HG03039 (cell line): ENCODE results near the gene FADS6.
"Not testable (repeated sequence)": the region's sequence is repeated elsewhere in the genome, so short reads cannot be mapped to it uniquely, and the experiment has no call there.

ENCODE experiments used
- ATAC-seq: cut with Tn5 transposase; IDR thresholded peaks from one replicate; pipeline ENCODE4 v1.9.1; 2021; ENCODE audit warnings: mild to moderate bottlenecking, moderate library complexity; ENCODE audit not compliant: unreplicated experiment

FADS6 gene

GRCh38 chr17:74870028-74870427 lies 23.4 kb downstream of the FADS6 start:
- not testable (repeated sequence) for ATAC-seq

DNA sequence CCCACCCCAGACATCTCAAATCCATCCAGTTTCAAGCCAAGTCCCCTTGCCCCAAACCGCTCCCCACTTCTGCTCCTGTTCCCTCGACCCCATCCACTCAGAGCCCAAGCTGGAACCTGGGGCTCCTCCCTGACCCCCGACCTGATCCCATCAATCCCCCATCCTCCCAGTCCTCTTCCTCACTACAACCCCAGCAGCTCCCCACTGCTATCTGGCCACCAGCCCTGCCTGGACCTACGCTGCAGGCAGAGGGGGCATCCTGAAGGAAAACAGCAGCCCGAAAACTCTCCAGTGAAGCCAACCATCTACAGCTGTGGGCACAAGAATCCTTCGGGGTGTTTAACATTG lies 24.6 kb downstream of the FADS6 start:
- ATAC-seq: no peak

- ATAC-seq: no peak
Observed at GRCh38 chr17:74868251-74868907, 25.1 kb downstream of the FADS6 start.

GRCh38 chr17:74866198-74866835 lies 27.1 kb downstream of the FADS6 start:
- ATAC-seq: no peak

DNA sequence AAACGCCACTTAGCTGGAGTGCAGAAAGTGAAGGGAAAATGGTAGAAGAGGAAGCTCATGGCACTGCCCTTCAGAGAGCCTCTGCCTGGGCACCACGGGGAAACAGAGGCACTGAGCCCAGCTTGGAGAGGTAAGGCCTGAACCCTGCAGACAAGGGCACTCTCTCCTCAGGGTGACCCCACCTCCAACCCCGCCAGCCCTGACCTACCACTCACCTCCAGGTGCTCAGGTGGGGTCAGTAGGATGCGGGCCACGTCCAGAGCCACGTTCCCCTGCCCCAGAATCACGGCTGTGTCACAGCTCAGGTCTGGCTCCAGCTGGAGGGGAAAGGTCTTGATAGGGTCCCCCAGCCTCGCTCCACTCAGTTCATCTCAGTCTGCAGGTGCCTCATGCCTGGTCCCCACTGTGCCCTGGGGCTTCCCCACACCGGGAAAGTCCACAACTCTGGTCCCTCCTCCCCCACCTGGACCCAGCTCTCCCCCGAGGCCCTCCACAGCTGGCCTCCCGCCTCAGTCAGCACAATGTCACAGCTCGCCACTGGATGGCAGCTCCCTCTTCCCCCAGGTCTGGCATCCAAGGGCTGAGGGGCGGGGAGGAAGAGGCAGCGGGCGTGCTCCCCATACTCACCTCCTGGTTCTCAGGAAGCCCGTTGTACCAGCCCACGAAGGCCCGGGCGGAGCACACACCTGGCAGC lies 27.8 kb downstream of the FADS6 start:
- no peak for ATAC-seq

DNA sequence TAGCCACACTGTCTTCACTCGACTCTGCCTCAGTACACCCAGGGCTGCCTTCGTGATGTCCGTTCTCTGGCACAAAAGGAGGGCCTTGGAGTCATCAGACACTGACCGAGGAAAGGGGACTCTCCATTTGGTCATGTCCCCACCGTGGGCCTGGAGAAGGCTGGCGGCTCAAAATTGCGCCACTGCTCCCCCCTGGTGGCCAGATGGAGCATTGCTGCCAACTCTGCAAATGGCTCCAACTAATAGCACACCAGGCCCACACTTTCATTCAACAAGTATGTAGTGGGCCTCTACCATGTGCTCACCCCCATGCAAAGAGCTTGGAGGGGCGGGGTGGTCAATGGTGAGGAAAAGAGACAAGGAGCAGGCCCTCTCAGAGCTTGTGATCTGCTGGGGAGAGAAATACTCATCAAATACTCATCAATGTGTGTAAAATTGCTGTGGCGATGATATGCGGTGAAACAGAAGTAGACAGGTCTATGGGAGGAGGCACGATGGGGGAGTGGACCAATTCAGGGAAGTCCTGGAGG lies 28.5 kb downstream of the FADS6 start:
- no peak for ATAC-seq

GRCh38 chr17:74864297-74864865 lies 29.1 kb downstream of the FADS6 start:
- no peak for ATAC-seq

DNA sequence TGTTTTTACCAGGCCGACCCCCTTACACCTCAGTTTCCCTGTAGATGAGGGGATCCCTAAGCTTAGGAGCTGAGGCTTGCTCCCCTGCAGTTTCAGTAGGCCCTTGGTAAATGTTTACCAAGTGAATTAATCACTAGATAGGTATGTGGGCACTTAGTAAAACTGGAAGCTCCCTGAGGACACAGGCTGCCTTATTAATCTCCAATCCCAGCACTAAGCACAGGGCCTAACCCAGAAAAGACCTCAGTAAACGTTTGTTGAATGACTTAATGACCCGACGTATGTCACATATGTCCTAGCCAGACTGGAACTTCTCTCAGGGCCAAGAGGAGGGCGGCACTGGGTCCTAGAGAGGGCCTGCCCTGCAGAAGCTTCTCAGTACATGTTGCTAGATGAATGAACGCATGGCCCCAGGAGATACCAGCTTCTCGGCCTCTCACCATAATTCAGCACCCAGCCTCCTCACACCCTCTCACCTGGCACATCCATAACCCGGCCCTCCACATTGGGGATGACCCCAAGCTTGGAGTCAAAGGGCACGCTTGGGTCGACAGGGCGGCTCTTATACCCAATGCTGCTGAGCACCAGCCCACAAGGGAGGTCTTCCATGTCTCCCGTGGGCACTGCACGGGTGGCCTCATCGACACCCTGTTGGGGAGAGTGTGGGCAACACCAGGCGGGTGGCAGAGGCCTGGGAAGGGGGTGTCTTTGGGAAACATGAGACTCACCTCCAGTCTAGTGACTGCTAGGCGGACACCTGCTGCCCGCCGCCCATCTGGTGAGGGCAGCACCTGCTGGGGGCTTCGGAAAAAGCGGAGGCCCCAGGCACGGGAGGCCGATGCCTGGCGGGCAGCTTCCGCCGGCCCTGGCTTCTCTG lies 29.8 kb downstream of the FADS6 start:
- ATAC-seq: no peak

DNA sequence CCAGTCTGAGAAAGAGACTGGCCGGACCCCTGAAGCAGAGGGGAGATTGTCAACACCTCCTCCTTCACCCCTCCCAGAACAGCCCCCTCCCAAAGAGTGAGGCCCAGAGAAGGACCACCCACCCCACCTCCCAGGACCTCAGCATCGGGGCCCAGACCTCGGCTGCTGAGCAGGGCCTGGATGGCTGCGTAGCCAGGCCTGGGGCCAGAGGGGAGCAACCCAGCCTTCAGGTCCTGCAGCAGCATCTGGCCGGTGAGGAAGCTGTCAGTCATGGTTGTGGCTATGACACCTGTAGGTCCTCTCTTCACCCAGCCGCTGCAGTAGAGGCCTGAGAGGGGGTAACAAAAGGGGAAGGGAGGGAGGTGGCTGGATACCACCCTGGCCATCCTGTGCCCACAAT lies 30.5 kb downstream of the FADS6 start:
- no peak for ATAC-seq

DNA sequence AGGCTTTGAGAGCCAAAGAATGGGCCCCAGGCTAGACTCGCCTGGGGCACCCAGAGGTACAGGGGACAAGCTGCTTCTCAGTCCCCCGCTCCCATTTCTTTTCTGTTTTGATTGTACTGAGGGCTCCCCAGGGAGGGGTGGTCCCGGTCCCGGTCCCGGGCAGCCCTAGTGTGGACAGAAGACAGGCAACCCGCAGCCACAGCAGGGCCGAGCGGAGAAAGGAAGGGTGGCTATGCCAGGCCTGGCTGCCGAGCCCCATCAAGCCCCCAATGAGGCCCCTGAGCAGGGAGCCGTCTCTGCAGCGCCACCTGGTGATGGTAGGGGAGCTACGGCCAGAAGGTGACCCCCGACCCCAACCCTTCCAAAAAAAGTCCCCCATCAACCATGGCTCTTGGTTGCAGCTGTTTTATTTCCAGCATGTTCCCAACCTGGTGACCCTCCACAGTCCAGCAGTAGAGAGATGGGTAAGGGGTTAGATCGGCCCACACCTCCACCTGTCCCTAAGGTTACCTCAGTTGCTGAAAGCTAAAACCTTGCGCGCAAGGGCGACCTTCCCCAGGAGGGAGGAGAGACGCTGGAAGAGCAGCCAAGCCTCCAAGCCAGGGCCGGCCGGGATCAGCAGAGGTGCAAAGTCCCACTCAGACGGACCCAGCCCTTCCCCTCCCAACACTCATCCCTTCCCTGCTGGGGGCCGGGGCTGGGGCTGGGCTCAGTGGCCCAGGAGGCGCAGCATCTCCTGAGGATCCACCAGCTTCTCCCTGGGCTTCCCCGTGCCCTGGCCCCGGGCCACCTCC lies 31.1 kb downstream of the FADS6 start:
- no peak for ATAC-seq

- ATAC-seq: no peak
Observed at GRCh38 chr17:74861662-74862107, 31.7 kb downstream of the FADS6 start.

DNA sequence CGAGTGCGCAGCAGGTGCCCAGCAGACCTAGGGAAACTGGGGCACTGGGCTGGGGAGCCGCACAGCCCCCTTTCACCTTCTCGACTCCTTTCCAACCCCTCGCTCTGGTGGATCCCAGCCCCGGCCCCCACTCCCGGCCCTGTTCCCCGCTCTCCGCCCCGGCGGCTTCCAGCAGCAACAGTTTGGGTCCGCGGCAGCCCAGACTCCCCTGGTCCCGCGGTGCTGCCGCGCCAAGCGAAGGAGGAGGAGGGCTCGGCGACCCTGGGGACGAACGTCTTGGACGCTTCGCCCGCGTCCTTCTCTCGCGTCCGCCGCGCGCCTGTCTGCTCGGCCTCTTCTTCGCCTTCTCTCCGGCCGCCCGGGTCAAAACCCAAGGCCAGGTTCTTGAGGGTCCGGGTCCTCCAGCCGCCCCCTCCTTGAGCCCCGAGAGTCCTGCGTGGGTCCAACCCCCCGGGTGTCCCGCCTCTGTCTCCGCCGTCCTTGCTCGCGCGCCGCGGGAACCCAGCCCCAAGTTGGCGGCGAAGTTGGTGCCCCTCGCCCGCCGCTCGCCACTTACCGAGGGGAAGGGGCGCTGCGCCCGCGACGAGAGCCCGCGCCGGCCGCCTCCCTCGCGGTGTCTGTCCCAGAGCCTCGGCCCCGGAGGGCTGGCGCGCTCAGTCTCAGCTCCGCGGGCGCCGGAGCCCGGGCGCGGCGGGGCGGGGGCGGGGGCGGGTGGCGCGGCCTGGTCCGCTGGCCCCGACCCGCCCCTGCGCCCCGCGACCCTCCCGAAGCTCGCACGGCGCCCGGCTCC lies 32.4 kb downstream of the FADS6 start:
- no peak for ATAC-seq

DNA sequence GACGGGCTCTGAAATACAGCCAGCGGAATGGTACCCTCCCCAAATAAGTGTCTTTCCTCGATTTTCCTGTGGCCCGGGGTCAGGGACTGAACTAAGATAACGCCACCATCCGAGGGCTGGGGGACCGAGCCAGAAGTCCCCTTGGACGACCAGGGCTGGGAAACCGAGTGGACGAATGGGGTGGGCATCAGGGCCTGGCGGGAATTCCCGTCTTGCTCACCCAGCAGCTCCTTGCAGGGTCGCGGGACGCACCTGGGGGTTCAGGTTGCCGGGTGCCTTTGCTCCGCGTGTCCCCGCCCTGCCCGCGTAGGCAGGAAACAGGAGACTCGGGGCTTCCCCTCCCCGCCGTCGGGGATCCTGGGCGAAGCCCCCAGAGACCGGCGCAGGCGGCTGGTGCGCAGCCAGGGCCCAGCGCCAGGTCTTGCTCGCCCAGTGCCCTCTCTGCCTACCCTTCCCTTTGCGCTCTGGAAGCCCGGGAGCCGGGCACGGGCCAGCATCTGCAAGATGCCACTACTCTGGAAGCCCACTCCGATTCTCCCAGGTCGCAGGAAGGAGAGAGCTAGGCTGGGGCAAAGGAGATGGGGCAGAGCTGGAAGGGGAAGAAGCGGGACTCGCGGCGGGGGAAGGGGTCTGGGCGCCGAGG lies 33.1 kb downstream of the FADS6 start:
- no peak for ATAC-seq

DNA sequence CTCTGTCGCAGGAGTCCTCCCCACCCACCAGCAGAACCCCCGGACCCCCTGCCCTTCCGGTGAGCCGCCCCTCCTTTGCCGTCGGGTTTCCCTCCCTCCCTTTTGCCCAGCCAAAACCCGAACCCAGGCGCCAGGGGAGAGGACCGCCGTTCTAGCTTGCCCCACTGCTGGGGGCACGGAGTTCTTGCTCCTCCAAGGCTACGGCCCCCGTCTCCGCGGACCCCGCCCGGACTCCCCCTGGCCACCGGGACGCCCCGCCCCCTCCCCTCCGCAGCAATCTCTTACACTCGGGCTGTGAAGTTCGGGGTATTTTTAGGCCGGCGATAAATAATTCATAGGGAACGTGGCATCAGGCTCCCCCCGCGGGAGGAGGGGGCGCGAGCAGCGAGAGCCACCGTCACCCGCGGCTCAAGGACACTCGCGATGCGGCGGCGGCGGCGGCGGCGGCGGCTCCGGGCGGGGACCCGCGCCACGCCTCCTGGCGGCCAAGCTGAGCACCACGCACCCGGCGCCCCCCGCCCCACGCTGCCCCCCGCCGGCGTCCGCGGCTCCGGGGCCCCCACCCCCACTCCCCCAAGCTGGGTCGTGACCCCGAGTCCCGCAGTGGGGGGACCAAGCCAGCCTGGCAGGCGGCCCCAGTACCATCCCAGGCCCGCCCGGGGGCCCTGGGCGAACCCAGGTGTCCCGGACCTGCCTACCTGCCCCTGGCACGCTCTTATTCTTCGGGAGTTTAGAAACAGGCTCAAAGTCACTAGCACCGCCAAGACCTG lies 33.8 kb downstream of the FADS6 start, which contains the start of gene GRIN2C:
Gene GRIN2C, minus strand, starts transcription at position 427 of the 770 bp plus-strand sequence. CDS start 4,793 bp downstream, outside the sequence.
- ATAC-seq: no peak

DNA sequence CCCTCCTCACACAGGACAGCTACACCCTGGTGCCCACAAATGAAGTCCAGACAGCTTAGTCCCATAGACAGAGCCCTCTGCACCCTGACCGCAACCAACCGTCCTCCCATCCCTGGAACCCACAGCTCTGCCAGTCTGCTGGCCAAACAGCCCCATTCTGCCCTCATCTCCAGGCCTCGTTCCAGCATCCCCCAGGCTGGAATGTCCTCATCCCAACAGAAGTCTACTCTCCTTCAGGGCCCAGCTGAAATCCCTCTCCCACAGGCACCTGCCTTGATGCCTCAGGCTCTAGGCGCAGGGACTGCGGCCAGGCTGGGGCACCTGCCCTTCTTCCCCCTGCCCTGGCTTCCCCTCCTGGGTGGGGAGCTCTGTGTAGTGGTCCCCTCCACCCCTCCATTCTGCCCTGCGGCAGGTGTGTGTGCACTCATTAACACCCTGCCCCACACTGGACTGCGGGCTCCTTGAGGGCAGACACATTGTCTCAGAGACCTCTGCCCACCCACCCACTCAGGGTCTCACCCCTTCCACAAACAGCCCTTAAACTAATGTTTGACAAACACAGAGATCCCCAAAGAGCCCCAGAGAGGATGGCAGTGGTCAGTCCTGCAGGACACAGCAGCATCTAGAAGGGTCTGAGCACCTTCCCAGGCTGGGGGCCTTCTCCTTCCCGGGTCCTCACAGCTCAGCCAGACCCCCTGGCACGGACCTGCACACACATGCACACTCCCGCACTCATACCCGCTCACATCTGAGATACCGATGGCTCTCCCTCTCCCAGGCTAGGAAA lies 34.6 kb downstream of the FADS6 start:
- ATAC-seq: no peak

GRCh38 chr17:74857191-74857590 lies 36.2 kb downstream of the FADS6 start:
- ATAC-seq: no peak

DNA sequence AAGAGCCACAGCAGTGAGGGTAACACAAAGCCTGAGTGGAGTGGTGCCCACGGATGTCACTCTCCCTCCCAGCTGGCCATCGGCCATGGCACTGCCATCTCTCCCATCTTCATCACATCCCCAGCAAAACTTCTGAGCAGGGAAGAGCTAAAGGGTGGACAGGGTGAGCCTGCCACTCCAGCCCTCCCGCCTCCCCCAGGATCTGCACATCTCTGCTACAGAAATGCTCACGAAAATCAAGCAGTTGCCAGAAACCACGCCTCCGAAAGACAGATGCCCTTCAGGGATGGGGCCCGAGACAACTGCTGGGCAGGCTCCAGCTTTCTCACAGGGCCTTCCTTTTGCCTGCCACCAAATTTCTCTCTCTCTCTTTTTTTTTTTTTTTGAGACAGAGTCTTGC lies 37.3 kb downstream of the FADS6 start:
- ATAC-seq: no peak
